Stimulated activated CD8-positive, alpha-beta memory T cell treated with anti-CD3 and anti-CD28 coated beads, Interleukin-12 subunit alpha, Interleukin-12 subunit beta, amount 100 ng/mL, for 24 hours (primary cell): ENCODE results near the gene RORC.

Experiments
- DNase-seq: peaks from one replicate; pipeline ENCODE4 v3.0.0-alpha.2; 2020; ENCODE audit errors: extremely low read depth

Gene RORC

DNA sequence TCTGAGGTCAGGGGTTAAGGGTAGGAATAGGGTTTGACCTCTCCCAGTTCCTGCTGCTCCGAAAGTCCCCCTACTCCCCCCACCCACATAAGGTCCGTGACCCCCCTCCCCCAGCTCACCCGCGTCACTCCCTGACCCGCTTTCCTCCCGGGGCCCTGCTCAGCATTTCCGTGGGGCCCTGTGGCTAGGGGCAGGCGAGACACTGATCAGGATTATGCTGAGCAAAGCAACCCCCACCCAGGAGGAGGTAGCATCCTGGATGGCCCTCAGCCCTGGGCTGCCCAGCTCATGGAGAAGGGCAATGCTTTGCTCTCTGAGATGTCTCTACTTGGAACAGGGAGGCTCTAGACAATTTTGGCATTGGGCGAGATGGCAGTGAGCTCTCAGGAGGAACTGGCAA is 3.7 kb downstream of the RORC start:
- DNase-seq, result no peak

- no peak for DNase-seq
These were observed 5.6 kb downstream of the RORC start for GRCh38 chr1:151825751-151826660.

GRCh38 chr1:151825204-151825603 is 6.4 kb downstream of the RORC start:
- no peak for DNase-seq

GRCh38 chr1:151823175-151823574 is 8.4 kb downstream of the RORC start:
- no peak for DNase-seq

- no peak for DNase-seq
These were observed 9.2 kb downstream of the RORC start for GRCh38 chr1:151822404-151822803.

- no peak for DNase-seq
These were observed 10.7 kb downstream of the RORC start for GRCh38 chr1:151820940-151821339.

DNA sequence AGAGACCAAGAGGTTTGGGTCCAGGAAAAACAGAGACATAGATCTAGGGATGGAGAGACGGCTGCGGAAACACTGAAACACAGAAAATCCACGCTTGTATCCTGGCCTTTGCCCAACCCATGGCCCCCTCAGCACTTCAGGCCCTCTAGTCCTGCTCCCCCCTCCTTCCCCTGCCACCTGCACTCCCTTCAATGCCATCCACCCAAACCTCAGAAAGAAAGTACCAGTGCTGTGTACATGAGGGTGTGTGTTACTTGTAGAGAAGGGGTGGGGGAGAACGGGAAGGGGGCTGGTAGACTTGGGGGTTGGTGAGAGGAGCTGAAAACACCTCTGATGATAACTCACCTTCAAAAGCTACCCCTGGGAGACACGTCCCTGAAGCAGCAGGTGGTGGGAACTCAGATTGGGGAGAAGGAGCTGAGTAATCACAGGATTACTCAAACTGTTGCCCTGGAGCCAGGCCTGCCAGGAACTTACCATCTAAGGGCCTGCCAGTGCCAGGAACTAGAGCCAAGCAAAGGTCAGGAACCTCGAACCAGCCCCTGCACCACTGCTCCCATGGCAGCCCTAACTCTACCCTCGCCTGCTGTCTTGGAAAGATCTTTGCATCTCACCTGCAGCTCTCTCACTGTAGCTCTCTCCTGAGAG is 11.5 kb downstream of the RORC start:
- DNase-seq, result no peak

DNA sequence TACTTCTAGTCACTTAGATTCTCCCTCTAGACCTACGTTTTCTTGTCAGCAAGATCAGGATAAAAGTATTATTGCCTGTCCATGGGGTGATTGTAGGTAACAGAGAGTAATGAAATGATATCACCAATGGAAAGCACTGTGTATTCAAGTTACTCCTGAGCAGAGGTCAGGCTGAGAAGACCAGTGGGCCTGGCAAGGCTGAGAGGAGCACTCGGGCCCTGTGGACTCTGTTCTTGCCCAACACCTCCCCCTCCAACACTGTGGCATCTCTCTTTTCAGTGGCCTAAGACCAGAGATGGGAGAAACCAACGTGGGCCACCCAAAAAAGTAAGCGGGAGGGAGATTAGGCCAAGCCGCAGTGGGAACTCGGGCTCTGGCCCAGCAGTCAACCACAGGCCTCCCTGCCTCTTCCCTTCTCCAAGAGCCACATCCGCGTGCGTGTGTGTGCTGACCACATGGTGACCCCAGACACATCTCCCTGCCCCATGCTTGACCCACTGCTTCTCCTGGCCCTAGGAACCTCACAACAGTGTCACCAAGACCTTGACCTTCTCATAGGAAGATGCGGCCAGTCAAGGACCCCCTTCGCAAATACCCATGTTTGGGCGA is 12.3 kb downstream of the RORC start:
- DNase-seq, result no peak

GRCh38 chr1:151817353-151817730 is 14.3 kb downstream of the RORC start:
- DNase-seq, result no peak

- no peak for DNase-seq
These were observed 14.9 kb downstream of the RORC start for GRCh38 chr1:151816548-151817352.

DNA sequence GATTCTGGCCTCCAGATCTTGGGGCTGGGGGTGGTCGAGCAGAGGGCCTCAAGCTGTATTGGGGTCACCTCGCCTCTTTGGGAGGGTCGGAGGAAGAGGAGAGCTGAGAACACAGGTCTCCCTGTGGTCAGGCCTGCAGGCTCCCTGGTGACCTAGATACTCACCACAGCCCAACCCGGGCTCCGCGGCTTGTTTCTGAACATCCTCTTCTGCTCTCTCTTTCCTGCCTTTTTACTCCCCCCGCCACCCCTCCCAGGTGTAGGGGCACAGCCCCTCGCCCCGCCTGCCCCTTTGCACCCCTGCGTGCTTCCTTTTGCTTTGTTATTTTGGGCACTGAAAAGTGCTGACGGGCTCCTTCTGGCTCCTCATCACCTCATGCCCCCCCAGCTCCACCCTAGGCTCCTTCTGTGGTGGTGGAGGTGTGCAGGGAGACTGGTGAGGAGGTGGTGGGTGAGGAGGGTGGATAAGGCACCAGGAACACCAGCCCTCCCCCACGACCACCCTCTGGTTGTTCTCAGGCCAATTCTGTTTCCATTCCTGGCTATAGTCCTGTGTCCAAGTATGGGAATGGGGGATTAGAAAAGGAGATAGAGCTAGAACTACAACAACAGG is 15.8 kb downstream of the RORC start:
- DNase-seq, result no peak

GRCh38 chr1:151814971-151815545 is 16.5 kb downstream of the RORC start:
- no peak for DNase-seq

GRCh38 chr1:151814426-151814825 is 17.2 kb downstream of the RORC start:
- no peak for DNase-seq

- DNase-seq, result no peak
These were observed 18.2 kb downstream of the RORC start for GRCh38 chr1:151813271-151813977.

DNA sequence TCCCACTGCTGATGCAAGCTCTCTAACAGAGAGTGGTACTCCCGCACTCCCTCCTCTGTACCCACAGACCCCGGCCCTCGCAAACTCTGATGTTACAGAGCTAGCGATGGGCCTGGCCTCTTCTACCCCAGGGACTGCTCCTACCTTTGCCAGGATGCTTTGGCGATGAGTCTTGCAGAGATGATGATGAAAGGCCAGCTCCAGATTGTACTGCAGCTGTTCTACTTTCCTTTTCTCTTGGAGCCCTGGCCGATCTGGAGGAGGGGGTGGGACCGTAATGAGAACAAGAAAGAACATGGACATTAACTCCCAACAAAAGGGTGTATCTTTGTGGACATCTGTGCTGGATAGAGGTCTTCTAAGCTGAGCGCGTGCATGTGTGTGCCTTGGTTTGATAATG is 20.4 kb downstream of the RORC start:
- DNase-seq, result no peak

DNA sequence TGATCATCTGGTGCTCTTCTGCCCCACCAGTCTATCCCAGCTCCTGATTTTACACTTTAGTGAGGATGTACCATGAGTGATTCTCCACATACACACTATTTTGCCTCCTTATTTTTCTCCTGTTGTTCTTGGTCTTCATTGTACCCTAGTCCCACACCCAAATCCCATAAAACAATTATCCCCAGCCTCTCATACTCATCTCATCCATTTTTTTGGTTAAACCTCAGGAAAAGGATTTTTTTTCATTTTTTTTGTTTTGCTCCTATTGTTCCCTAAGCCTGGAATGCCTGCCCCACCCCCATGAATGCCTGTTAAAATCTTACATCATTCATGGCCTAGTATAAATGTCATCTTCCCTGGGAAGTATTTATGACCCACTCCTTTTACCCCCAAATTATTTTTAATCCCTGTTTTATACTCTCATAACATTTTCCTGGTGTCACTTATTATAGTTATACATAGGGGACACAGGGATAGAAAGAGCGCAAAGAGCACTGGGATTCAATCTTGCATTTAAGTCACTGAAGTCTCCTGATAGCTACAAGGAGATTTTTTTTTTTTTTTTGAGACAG is 21.5 kb downstream of the RORC start:
- no peak for DNase-seq

DNA sequence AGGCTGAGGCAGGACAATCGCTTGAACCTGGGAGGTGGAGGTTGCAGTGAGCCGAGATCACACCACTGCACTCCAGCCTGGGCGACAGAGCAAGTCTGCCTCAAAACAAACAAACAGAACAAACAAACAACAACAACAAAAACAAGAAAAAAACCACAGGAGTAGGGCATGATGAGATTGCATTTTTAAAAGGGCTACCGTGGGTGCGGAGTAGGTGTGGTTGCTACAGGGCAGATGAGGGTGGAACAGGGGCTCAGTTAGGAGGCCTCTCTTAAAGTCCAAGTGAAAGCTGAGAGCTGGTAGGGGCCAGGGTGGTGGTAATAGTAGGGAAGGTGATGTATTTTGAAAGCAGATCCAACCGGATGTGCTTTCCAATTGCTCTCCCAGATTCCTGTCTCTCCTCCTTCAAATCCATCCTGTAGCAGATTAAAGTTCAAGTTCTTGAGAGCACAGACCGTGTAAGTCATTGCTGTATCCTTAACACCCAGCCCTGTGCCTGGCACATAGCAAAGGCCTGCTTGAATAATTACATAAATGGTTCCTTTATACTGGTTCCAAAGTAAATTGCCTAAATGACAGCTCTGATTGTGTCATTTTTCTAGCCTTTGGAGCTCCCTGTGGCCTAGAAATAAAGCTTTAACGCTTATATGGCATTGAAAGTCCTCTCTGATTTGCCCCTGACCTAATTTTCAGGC is 22.2 kb downstream of the RORC start:
- no peak for DNase-seq

- DNase-seq, result no peak
These were observed 23.8 kb downstream of the RORC start for GRCh38 chr1:151807766-151808165.

DNA sequence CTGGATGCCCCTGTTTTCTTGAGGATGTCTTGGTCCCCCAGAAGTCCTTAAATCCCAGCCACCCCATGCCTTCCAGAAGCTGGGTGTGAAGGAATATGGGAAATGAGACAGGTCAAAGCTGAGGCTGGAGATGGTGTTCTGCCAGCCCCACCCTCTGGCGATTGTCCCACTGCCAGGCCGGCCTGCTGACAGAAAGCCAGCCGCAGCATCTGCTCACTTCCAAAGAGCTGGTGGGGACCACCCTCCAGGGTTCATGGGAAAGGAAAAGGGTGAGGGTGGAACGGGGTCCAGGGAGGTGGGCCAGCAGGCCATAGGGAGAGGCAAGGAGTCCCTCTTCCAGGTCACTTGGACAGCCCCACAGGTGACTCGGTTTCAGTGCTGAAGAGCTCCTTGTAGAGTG is 24.5 kb downstream of the RORC start:
- DNase-seq, result no peak

- DNase-seq, result no peak
These were observed 25.4 kb downstream of the RORC start for GRCh38 chr1:151806170-151806569.
